ENCODE measurements around the gene XIRP1.

- TF ChIP-seq REST (IDR thresholded peaks at IDR 0.05; ENCODE audit: insufficient read depth in 1 of 2, low read depth in 2 of 2, low read length in 1 of 2), result no peak
- TF ChIP-seq, protein P1, sequence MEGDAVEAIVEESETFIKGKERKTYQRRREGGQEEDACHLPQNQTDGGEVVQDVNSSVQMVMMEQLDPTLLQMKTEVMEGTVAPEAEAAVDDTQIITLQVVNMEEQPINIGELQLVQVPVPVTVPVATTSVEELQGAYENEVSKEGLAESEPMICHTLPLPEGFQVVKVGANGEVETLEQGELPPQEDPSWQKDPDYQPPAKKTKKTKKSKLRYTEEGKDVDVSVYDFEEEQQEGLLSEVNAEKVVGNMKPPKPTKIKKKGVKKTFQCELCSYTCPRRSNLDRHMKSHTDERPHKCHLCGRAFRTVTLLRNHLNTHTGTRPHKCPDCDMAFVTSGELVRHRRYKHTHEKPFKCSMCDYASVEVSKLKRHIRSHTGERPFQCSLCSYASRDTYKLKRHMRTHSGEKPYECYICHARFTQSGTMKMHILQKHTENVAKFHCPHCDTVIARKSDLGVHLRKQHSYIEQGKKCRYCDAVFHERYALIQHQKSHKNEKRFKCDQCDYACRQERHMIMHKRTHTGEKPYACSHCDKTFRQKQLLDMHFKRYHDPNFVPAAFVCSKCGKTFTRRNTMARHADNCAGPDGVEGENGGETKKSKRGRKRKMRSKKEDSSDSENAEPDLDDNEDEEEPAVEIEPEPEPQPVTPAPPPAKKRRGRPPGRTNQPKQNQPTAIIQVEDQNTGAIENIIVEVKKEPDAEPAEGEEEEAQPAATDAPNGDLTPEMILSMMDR (IDR thresholded peaks at IDR 0.05), result no peak
- TF ChIP-seq POLR2AphosphoS5 (IDR thresholded peaks at IDR 0.05; ENCODE audit: low read depth, low read length), result no peak
- TF ChIP-seq SIN3A (IDR thresholded peaks at IDR 0.05; ENCODE audit: borderline replicate concordance, insufficient read depth, low read depth, low read length), result no peak
Observed at GRCh38 chr3:39187372-39188155, 4.8 kb downstream of the XIRP1 start.

Data from Panc1 (cell line).